ENCODE measurements around the gene SCUBE1. TPM values are rescaled to one million over a fixed set of nuclear protein-coding genes. Genes with fewer than 3 reads are reported as not detected.
A peak's percentile ranks its signal among the peaks of the same experiment; 100 is the strongest.

Gene SCUBE1
- total RNA-seq, 4 donors from 2014 or later: 0.68 to 6.4 (median 1.7) TPM

GRCh38 chr22:43313244-43313889 is 29.8 kb downstream of the SCUBE1 start:
- H3K4me3 ChIP-seq: no peak overlapping the region
- WGBS, 2 donors (ENCODE audit: low coverage in 1 of 2): 78 to 91% methylated on average over 6 of the region's 6 CpGs
- in situ Hi-C loops (cut with MboI; ENCODE audit: low pct_ligation_motif_present in 1 of 4, low pct_unique_long_range_greater_than_20kb in 1 of 4, low sequenced_read_pairs in 3 of 4): no loop called here
- H3K4me1 ChIP-seq: peaks cover 0 to 9% (median 0%) of the 10 kb centered on the region in 4 donors
- DNase-seq: peak; percentile 31
- no peaks in the 10 kb centered on the region for H3K9me3 ChIP-seq
- peaks cover 3% of the 10 kb centered on the region for H3K27me3 ChIP-seq
- H3K27ac ChIP-seq: no peak overlapping the region
- no peaks in the 10 kb centered on the region for H3K36me3 ChIP-seq
- TF ChIP-seq, protein P1, sequence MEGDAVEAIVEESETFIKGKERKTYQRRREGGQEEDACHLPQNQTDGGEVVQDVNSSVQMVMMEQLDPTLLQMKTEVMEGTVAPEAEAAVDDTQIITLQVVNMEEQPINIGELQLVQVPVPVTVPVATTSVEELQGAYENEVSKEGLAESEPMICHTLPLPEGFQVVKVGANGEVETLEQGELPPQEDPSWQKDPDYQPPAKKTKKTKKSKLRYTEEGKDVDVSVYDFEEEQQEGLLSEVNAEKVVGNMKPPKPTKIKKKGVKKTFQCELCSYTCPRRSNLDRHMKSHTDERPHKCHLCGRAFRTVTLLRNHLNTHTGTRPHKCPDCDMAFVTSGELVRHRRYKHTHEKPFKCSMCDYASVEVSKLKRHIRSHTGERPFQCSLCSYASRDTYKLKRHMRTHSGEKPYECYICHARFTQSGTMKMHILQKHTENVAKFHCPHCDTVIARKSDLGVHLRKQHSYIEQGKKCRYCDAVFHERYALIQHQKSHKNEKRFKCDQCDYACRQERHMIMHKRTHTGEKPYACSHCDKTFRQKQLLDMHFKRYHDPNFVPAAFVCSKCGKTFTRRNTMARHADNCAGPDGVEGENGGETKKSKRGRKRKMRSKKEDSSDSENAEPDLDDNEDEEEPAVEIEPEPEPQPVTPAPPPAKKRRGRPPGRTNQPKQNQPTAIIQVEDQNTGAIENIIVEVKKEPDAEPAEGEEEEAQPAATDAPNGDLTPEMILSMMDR (IDR thresholded peaks at IDR 0.05): no peak
- peak in 1 of 3 donors; percentile 7 for TF ChIP-seq POLR2AphosphoS5 (IDR thresholded peaks at IDR 0.05)
- no peak for TF ChIP-seq POLR2A (IDR thresholded peaks at IDR 0.05)
- TF ChIP-seq EP300 (IDR thresholded peaks at IDR 0.05; ENCODE audit: low read depth): no peak
- intact Hi-C loops (cut with DNase I; ENCODE audit: low total_unique reads): no loop called here

DNA sequence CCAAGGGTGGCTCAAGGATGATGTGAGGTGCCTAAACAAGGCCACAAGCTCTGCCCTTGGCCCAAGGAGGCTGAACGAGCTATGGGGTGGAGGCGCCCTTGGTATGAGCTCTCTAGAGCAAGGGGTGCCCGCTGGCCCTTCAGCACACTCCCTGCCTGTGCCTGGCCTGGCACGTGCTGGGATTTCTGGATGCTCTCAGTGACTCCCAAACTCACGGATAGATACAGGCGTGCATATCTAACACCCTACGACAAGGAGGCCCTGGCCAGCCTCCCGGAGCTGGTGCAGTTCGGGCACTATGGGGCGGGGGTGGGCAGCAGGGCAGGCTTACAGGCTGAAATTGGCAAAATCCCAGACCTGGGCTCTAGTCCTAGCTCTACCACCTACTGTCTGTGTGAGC is 30.6 kb downstream of the SCUBE1 start:
- no peak overlapping the region for H3K4me3 ChIP-seq
- 71% methylated on average over 5 of the region's 10 CpGs; no CpG with 5 or more reads in 1 of the 2 donors for WGBS, 2 donors (ENCODE audit: low coverage in 1 of 2)
- H3K27me3 ChIP-seq: peaks cover 3% of the 10 kb centered on the region
- no peaks in the 10 kb centered on the region for H3K36me3 ChIP-seq
- in situ Hi-C loops (cut with MboI; ENCODE audit: low pct_ligation_motif_present in 1 of 4, low pct_unique_long_range_greater_than_20kb in 1 of 4, low sequenced_read_pairs in 3 of 4) (no loop called here), intact Hi-C loops (cut with DNase I; ENCODE audit: low total_unique reads) (no loop called here)
- H3K27ac ChIP-seq: no peak overlapping the region
- TF ChIP-seq EP300 (IDR thresholded peaks at IDR 0.05; ENCODE audit: low read depth) (no peak), POLR2A (IDR thresholded peaks at IDR 0.05) (no peak), POLR2AphosphoS5 (IDR thresholded peaks at IDR 0.05) (no peak)
- no peak for DNase-seq
- H3K9me3 ChIP-seq: no peaks in the 10 kb centered on the region
- peaks cover 0 to 15% (median 0%) of the 10 kb centered on the region in 4 donors for H3K4me1 ChIP-seq

GRCh38 chr22:43310798-43311197 is 32.4 kb downstream of the SCUBE1 start:
- Histone ChIP-seq H3K4me3 (no peak overlapping the region), H3K27me3 (peaks cover 3% of the 10 kb centered on the region), H3K4me1 (peaks cover 0 to 23% (median 0%) of the 10 kb centered on the region in 4 donors), H3K36me3 (no peaks in the 10 kb centered on the region), H3K9me3 (no peaks in the 10 kb centered on the region), H3K27ac (no peak overlapping the region)
- WGBS, 2 donors (ENCODE audit: low coverage in 1 of 2): 100% methylated on average over 1 of the region's 1 CpG; no CpG with 5 or more reads in 1 of the 2 donors
- intact Hi-C loops (cut with DNase I; ENCODE audit: low total_unique reads): no loop called here
- TF ChIP-seq EP300 (IDR thresholded peaks at IDR 0.05; ENCODE audit: low read depth) (no peak), POLR2AphosphoS5 (IDR thresholded peaks at IDR 0.05) (no peak), POLR2A (IDR thresholded peaks at IDR 0.05) (no peak)
- TF ChIP-seq, protein P1 (IDR thresholded peaks at IDR 0.05): no peak
- in situ Hi-C loops (cut with MboI; ENCODE audit: low pct_ligation_motif_present in 1 of 4, low pct_unique_long_range_greater_than_20kb in 1 of 4, low sequenced_read_pairs in 3 of 4): no loop called here
- no peak for DNase-seq

GRCh38 chr22:43310311-43310710 is 32.9 kb downstream of the SCUBE1 start:
- in situ Hi-C loops (cut with MboI; ENCODE audit: low pct_ligation_motif_present in 1 of 4, low pct_unique_long_range_greater_than_20kb in 1 of 4, low sequenced_read_pairs in 3 of 4) (no loop called here), intact Hi-C loops (cut with DNase I; ENCODE audit: low total_unique reads) (no loop called here)
- H3K4me3 ChIP-seq: no peak overlapping the region
- DNase-seq: no peak
- WGBS, 2 donors (ENCODE audit: low coverage in 1 of 2): 83% methylated on average over 5 of the region's 5 CpGs; no CpG with 5 or more reads in 1 of the 2 donors
- no peak overlapping the region for H3K27ac ChIP-seq
- peaks cover 3% of the 10 kb centered on the region for H3K27me3 ChIP-seq
- no peaks in the 10 kb centered on the region for H3K9me3 ChIP-seq
- TF ChIP-seq POLR2AphosphoS5 (IDR thresholded peaks at IDR 0.05) (no peak), POLR2A (IDR thresholded peaks at IDR 0.05) (no peak), EP300 (IDR thresholded peaks at IDR 0.05; ENCODE audit: low read depth) (no peak)
- TF ChIP-seq, protein P1 (IDR thresholded peaks at IDR 0.05): no peak
- peaks cover 0 to 23% (median 0%) of the 10 kb centered on the region in 4 donors for H3K4me1 ChIP-seq
- H3K36me3 ChIP-seq: no peaks in the 10 kb centered on the region
